Forelimb muscle (tissue), 1 donor: ENCODE results near the gene DHX29. TPM values are rescaled to one million over a fixed set of nuclear protein-coding genes. Genes with fewer than 3 reads are reported as not detected.

Experiments used
- polyA plus RNA-seq: library from polyadenylated mRNA; unstranded; fragments of 120-200 nt; gene quantifications from one replicate; pipeline ENCODE4 v1.2.1, GENCODE V29; 2013; ENCODE audit not compliant: insufficient read length

Gene DHX29
- polyA plus RNA-seq, 1 donor, result 26.6 TPM

Other genes with a start within 250 kb of the DHX29 start
- 0.67 TPM for gene GZMA, start 205.0 kb downstream of the DHX29 start, polyA plus RNA-seq
- 48.7 TPM for gene GPX8, start 147.5 kb downstream of the DHX29 start, polyA plus RNA-seq
- not detected for gene CDC20B, start 134.5 kb downstream of the DHX29 start, polyA plus RNA-seq
- gene MCIDAS, start 80.4 kb downstream of the DHX29 start, polyA plus RNA-seq, result not detected
- not detected for gene CCNO, start 74.1 kb downstream of the DHX29 start, polyA plus RNA-seq
- gene MTREX, start 295 bp upstream of the DHX29 start, polyA plus RNA-seq, result 66.8 TPM
- 47.1 TPM for gene PLPP1, start 227.3 kb upstream of the DHX29 start, polyA plus RNA-seq